B cell (primary cell): Measurements from ENCODE around the gene IAH1.

Experiments used
- EZH2 ChIP-seq: IDR thresholded peaks from 2 replicates; pipeline ENCODE4 v1.6.1; 2012; ENCODE audit warnings: borderline replicate concordance, low read depth, mild to moderate bottlenecking, moderate library complexity, low read length; ENCODE audit not compliant: insufficient read depth, poor library complexity, severe bottlenecking
- TF ChIP-seq, protein P1 (sequence below): fragments of 200-600 bp; IDR thresholded peaks from one replicate; pipeline ENCODE4 v1.8.0; 2022; ENCODE audit warnings: antibody characterized with exemption, mild to moderate bottlenecking

DNA sequence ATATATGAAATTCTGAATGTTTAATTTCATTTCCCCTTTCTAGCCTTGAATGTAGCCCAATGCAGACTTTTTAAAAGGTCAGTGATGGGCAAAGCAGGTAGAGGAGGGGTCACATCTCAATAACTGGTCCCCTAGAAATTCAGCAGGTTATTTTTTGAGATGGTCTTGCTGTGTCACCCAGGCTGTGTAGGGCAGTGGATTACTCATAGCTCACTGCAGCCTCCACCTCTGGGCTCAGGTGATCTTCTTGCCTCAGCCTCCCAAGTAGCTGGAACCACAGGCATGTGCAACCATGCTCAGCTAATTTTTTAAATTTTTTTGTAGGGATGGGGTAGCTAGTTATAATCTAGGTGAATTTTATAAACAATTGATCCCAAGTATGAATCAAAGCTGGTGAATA, 8.8 kb downstream of the IAH1 start:
- TF ChIP-seq, protein P1, sequence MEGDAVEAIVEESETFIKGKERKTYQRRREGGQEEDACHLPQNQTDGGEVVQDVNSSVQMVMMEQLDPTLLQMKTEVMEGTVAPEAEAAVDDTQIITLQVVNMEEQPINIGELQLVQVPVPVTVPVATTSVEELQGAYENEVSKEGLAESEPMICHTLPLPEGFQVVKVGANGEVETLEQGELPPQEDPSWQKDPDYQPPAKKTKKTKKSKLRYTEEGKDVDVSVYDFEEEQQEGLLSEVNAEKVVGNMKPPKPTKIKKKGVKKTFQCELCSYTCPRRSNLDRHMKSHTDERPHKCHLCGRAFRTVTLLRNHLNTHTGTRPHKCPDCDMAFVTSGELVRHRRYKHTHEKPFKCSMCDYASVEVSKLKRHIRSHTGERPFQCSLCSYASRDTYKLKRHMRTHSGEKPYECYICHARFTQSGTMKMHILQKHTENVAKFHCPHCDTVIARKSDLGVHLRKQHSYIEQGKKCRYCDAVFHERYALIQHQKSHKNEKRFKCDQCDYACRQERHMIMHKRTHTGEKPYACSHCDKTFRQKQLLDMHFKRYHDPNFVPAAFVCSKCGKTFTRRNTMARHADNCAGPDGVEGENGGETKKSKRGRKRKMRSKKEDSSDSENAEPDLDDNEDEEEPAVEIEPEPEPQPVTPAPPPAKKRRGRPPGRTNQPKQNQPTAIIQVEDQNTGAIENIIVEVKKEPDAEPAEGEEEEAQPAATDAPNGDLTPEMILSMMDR: no peak
- TF ChIP-seq EZH2: no peak
